SK-N-SH (cell line): ENCODE data around the gene PCDH18. TPM values are rescaled to one million over a fixed set of nuclear protein-coding genes. Genes with fewer than 3 reads are reported as not detected.

Experiments
- CTCF ChIA-PET: fragments of 300-600, 350-600 bp; formaldehyde crosslinking; extraction: SDS; loops from one replicate; lab custom pipeline; 2021; lab: Yijun Ruan, JAX
- POLR2A ChIA-PET: fragments of 350-600 bp; sonication (Branson Sonifier 250); formaldehyde crosslinking; extraction: SDS; loops from one replicate; lab custom pipeline; 2020; ENCODE audit warnings: antibody characterized with exemption, inconsistent platforms; lab: Yijun Ruan, JAX
- DNase-seq: peaks from one replicate; pipeline ENCODE4 v3.0.0; 2012
- H2AFZ ChIP-seq: fragments of 200-600 bp; sonication (generic); 2 replicates; pipeline ENCODE4 v1.8.1; 2016; ENCODE audit warnings: antibody characterized with exemption, mild to moderate bottlenecking, low read depth
- H3F3A ChIP-seq: fragments of 200-600 bp; sonication (generic); replicated peaks from 2 replicates; pipeline ENCODE3; 2016; ENCODE audit warnings: antibody characterized with exemption, mild to moderate bottlenecking; ENCODE audit not compliant: insufficient read depth
- H3K27ac ChIP-seq, 2 experiments: fragments of 200-500 bp in 1 of 2; fragments of 200-600 bp in 1 of 2; sonication (Bioruptor generic) in 1 of 2; sonication (generic), shearing (Covaris generic) in 1 of 2; 2 replicates each; pipeline versions ENCODE4 v1.5.1 to v1.6.1; 2014 to 2016; ENCODE audit warnings: low read depth in 2 of 2, inconsistent platforms in 1 of 2, low read length in 1 of 2, mild to moderate bottlenecking in 1 of 2, mixed read lengths in 1 of 2
- H3K27me3 ChIP-seq: fragments of 200-600 bp; sonication (generic), shearing (Covaris generic); 2 replicates; pipeline ENCODE4 v1.6.1; 2016; ENCODE audit warnings: mixed run types; ENCODE audit not compliant: insufficient read depth
- H3K36me3 ChIP-seq, 2 experiments: fragments of 200-500 bp in 1 of 2; fragments of 200-600 bp in 1 of 2; sonication (Bioruptor generic) in 1 of 2; sonication (generic) in 1 of 2; replicated peaks in 1 of 2; 2 replicates each; pipeline versions ENCODE3 to v1.5.1; 2014 to 2016; ENCODE audit warnings: low read length in 1 of 2, mild to moderate bottlenecking in 1 of 2; ENCODE audit not compliant: insufficient read depth in 2 of 2, control insufficient read depth in 1 of 2
- H3K4me1 ChIP-seq, 2 experiments: fragments of 200-500 bp in 1 of 2; fragments of 200-600 bp in 1 of 2; sonication (Bioruptor generic) in 1 of 2; sonication (generic), shearing (Covaris generic) in 1 of 2; 2 replicates each; pipeline versions ENCODE4 v1.5.1 to v1.6.1; 2014 to 2016; ENCODE audit warnings: low read depth in 1 of 2, low read length in 1 of 2, mixed run types in 1 of 2; ENCODE audit not compliant: insufficient read depth in 2 of 2, control insufficient read depth in 1 of 2
- H3K4me2 ChIP-seq: fragments of 200-600 bp; sonication (generic), shearing (Covaris generic); 2 replicates; pipeline ENCODE4 v1.6.1; 2017; ENCODE audit warnings: mixed run types
- H3K4me3 ChIP-seq, 2 experiments: fragments of 200-500 bp in 1 of 2; fragments of 200-600 bp in 1 of 2; sonication (Bioruptor generic) in 1 of 2; sonication (generic), shearing (Covaris generic) in 1 of 2; 2 replicates each; pipeline versions ENCODE4 v1.5.1 to v1.8.1; 2014 to 2016; ENCODE audit warnings: low read depth in 2 of 2, inconsistent platforms in 1 of 2, low read length in 1 of 2, mild to moderate bottlenecking in 1 of 2, mixed read lengths in 1 of 2, moderate library complexity in 1 of 2
- H3K79me2 ChIP-seq: fragments of 200-600 bp; sonication (generic); 2 replicates; pipeline ENCODE4 v1.8.1; 2017; ENCODE audit warnings: mild to moderate bottlenecking; ENCODE audit not compliant: insufficient read depth
- H3K9ac ChIP-seq: fragments of 200-600 bp; sonication (generic); 2 replicates; pipeline ENCODE4 v1.6.1; 2017; ENCODE audit warnings: mixed run types
- H3K9me2 ChIP-seq: fragments of 200-600 bp; sonication (generic); 2 replicates; pipeline ENCODE4 v1.6.1; 2017; ENCODE audit warnings: mixed run types
- H3K9me3 ChIP-seq: fragments of 200-600 bp; sonication (generic); 2 replicates; pipeline ENCODE4 v1.6.1; 2017; ENCODE audit warnings: mixed run types, mild to moderate bottlenecking, moderate library complexity
- H4K20me1 ChIP-seq: fragments of 200-600 bp; sonication (generic); 2 replicates; pipeline ENCODE4 v1.6.1; 2017; ENCODE audit warnings: mild to moderate bottlenecking, mixed run types; ENCODE audit not compliant: insufficient read depth
- CTCF ChIP-seq: fragments of 200-600 bp; sonication (generic); IDR thresholded peaks from 2 replicates; pipeline ENCODE4 v1.6.1; 2017; ENCODE audit warnings: antibody characterized with exemption, mild to moderate bottlenecking, moderate library complexity
- ELF1 ChIP-seq: IDR thresholded peaks from 2 replicates; pipeline ENCODE4 v1.4.0; 2012
- EP300 ChIP-seq, 2 experiments: IDR thresholded peaks; 2 replicates each; pipeline versions ENCODE4 v1.4.0 to v1.6.1; 2012; ENCODE audit warnings: borderline replicate concordance in 1 of 2, low read depth in 1 of 2, low read length in 1 of 2
- EZH2phosphoT487 ChIP-seq: fragments of 200-600 bp; sonication (generic); IDR thresholded peaks from 2 replicates; pipeline ENCODE4 v1.6.1; 2017; ENCODE audit warnings: low read depth, mixed run types, mild to moderate bottlenecking, antibody characterized with exemption, moderate library complexity, borderline replicate concordance
- FOSL2 ChIP-seq: IDR thresholded peaks from 2 replicates; pipeline ENCODE4 v1.4.0; 2012; ENCODE audit warnings: low read depth, mild to moderate bottlenecking, moderate library complexity, borderline replicate concordance
- FOXJ3 ChIP-seq: sonication (generic); formaldehyde crosslinking; IDR thresholded peaks from 2 replicates; pipeline ENCODE4 v1.5.1; 2020; ENCODE audit warnings: mild to moderate bottlenecking, missing genetic modification reagents
- GATA2 ChIP-seq: sonication (generic); formaldehyde crosslinking; IDR thresholded peaks from 2 replicates; pipeline ENCODE4 v1.5.0; 2020; ENCODE audit warnings: mild to moderate bottlenecking, missing genetic modification reagents
- JUND ChIP-seq: IDR thresholded peaks from 2 replicates; pipeline ENCODE4 v1.4.0; 2012
- MXI1 ChIP-seq: IDR thresholded peaks from 2 replicates; pipeline ENCODE4 v1.6.1; 2012; ENCODE audit warnings: mild to moderate bottlenecking, low read depth, low read length, improper control_type of control experiment
- NFIC ChIP-seq: IDR thresholded peaks from 2 replicates; pipeline ENCODE4 v1.4.0; 2012; ENCODE audit warnings: borderline replicate concordance
- NRF1 ChIP-seq: IDR thresholded peaks from 2 replicates; pipeline ENCODE4 v1.6.1; 2012; ENCODE audit warnings: low read depth, mild to moderate bottlenecking, low read length
- PBX3 ChIP-seq: IDR thresholded peaks from 2 replicates; pipeline ENCODE4; 2012
- RAD21 ChIP-seq: IDR thresholded peaks from 2 replicates; pipeline ENCODE4 v1.6.1; 2012; ENCODE audit warnings: mild to moderate bottlenecking, low read length
- RCOR1 ChIP-seq: fragments of 150-350 bp; IDR thresholded peaks from 2 replicates; pipeline ENCODE4 v1.6.1; 2017; ENCODE audit warnings: antibody characterized with exemption, low read length
- RFX5 ChIP-seq: IDR thresholded peaks from 2 replicates; pipeline ENCODE4 v1.6.1; 2012; ENCODE audit warnings: mild to moderate bottlenecking, improper control_type of control experiment, low read length
- RXRA ChIP-seq: IDR thresholded peaks from 2 replicates; pipeline ENCODE4 v1.4.0; 2012; ENCODE audit warnings: low read depth, mild to moderate bottlenecking, borderline replicate concordance
- TAF1 ChIP-seq: IDR thresholded peaks from 2 replicates; pipeline ENCODE4 v1.6.1; 2012; ENCODE audit warnings: low read depth, mild to moderate bottlenecking, low read length, moderate library complexity, borderline replicate concordance
- TCF12 ChIP-seq: IDR thresholded peaks from 2 replicates; pipeline ENCODE4 v1.4.0; 2012
- TEAD4 ChIP-seq: IDR thresholded peaks from 2 replicates; pipeline ENCODE4 v1.4.0; 2012; ENCODE audit warnings: mild to moderate bottlenecking, borderline replicate concordance; ENCODE audit not compliant: insufficient read depth
- USF2 ChIP-seq: fragments of 150-350 bp; IDR thresholded peaks from 2 replicates; pipeline ENCODE4 v1.6.1; 2017; ENCODE audit warnings: antibody characterized with exemption, low read length, low read depth, borderline replicate concordance
- WGBS: methylation state at CpG from one replicate; pipeline ENCODE4 v1.1.6; 2017; ENCODE audit warnings: low lambda C conversion rate; 5-methylcytosine and 5-hydroxymethylcytosine counted together
- polyA plus RNA-seq, 3 experiments: library from polyadenylated mRNA; depleted of rRNA; stranded (reverse); fragments of >200 nt; gene quantifications; 2 replicates each; pipeline ENCODE4 v1.2.3, GENCODE V29; 2012

Gene PCDH18
- polyA plus RNA-seq, 1 of the 3 experiments (the other 2 are of a cell fraction), result 25.0 TPM

GRCh38 chr4:137530176-137530575 lies 2.1 kb downstream of the PCDH18 start (continued):
- TF ChIP-seq PBX3, result no peak

- 29% methylated on average over 5 of the region's 5 CpGs for WGBS
- peak overlapping the region; percentile 86 for H3K4me2 ChIP-seq
- peak overlapping the region; percentile 16 to 99; a peak in 3 of 4 replicates for H3K27ac ChIP-seq
- H2AFZ ChIP-seq, result no peak overlapping the region
- peak overlapping the region; percentile 34; the same call in 1 of the 2 replicates for H3K9ac ChIP-seq
- POLR2A ChIA-PET, result no interaction called here
- TF ChIP-seq NRF1, result no peak
- TF ChIP-seq CTCF, result no peak
- no peak for TF ChIP-seq ELF1
- TF ChIP-seq RXRA, result no peak
- TF ChIP-seq TEAD4, result no peak
- TF ChIP-seq GATA2, result peak; percentile 34; the same call in 1 of the 2 replicates
- TF ChIP-seq EP300 (IDR thresholded peaks at IDR 0.05; ENCODE audit: borderline replicate concordance in 1 of 2, low read depth in 1 of 2, low read length in 1 of 2), result no peak
- TF ChIP-seq MXI1, result peak; percentile 65
- TF ChIP-seq FOSL2, result no peak
- no peak for TF ChIP-seq FOXJ3 (CRISPR knock-in tag)
- TF ChIP-seq NFIC, result no peak
- H4K20me1 ChIP-seq, result peaks cover 12% of the 10 kb centered on the region; the same call in 1 of the 2 replicates
- H3K4me1 ChIP-seq, result peaks cover 26 to 31% of the 10 kb centered on the region in 2 experiments; a peak in 3 of 4 replicates
- H3K36me3 ChIP-seq, result peaks cover 51 to 58% of the 10 kb centered on the region in 2 experiments
- no peak for DNase-seq
- H3K4me3 ChIP-seq, result peak overlapping the region; percentile 88 to 93
- peaks cover 64% of the 10 kb centered on the region for H3K79me2 ChIP-seq
- H3F3A ChIP-seq, result peaks cover 29% of the 10 kb centered on the region
- CTCF ChIA-PET, result no interaction called here
- H3K27me3 ChIP-seq, result no peaks in the 10 kb centered on the region
- H3K9me3 ChIP-seq, result no peaks in the 10 kb centered on the region
- H3K9me2 ChIP-seq, result no peaks in the 10 kb centered on the region
Observed at GRCh38 chr4:137529432-137529831, 2.9 kb downstream of the PCDH18 start.

- peak overlapping the region; percentile 34; the same call in 1 of the 2 replicates for H3K9ac ChIP-seq
- H3K79me2 ChIP-seq, result peaks cover 70% of the 10 kb centered on the region
- POLR2A ChIA-PET, result no interaction called here
- H3F3A ChIP-seq, result peaks cover 29% of the 10 kb centered on the region
- H3K36me3 ChIP-seq, result peaks cover 56 to 66% of the 10 kb centered on the region in 2 experiments
- H3K4me1 ChIP-seq, result peaks cover 25 to 31% of the 10 kb centered on the region in 2 experiments; a peak in 3 of 4 replicates
- no peak for DNase-seq
- H3K4me2 ChIP-seq, result peak overlapping the region; percentile 86
- CTCF ChIA-PET, result no interaction called here
- peak overlapping the region; percentile 88 to 93 for H3K4me3 ChIP-seq
- H3K9me2 ChIP-seq, result no peaks in the 10 kb centered on the region
- H3K27me3 ChIP-seq, result no peaks in the 10 kb centered on the region
- H3K27ac ChIP-seq, result peak overlapping the region; percentile 16 to 99; a peak in 3 of 4 replicates
- no peak overlapping the region for H2AFZ ChIP-seq
- 50% methylated on average over 4 of the region's 4 CpGs for WGBS
- H4K20me1 ChIP-seq, result peaks cover 12% of the 10 kb centered on the region; the same call in 1 of the 2 replicates
- H3K9me3 ChIP-seq, result no peaks in the 10 kb centered on the region
- TF ChIP-seq FOSL2 (no peak), RXRA (no peak), RFX5 (no peak), NFIC (no peak), EZH2phosphoT487 (no peak), MXI1 (no peak), FOXJ3 (CRISPR knock-in tag) (no peak), RAD21 (no peak), USF2 (no peak), PBX3 (no peak), GATA2 (no peak), JUND (no peak), TCF12 (no peak), RCOR1 (no peak), TAF1 (no peak)
Observed at GRCh38 chr4:137528673-137529072, 3.6 kb downstream of the PCDH18 start.
